Measurements from ENCODE around the gene TBC1D9B. TPM values are rescaled to one million over a fixed set of nuclear protein-coding genes. Genes with fewer than 3 reads are reported as not detected.

The TBC1D9B gene
- total and polyA plus RNA-seq, 5 donors: 36.2 to 51.5 (median 43.1) TPM

- Histone ChIP-seq H3K27me3 (ENCODE audit: control insufficient read depth, insufficient read depth) (no peaks in the 10 kb centered on the region), H3K4me1 (ENCODE audit: control insufficient read depth, insufficient read depth, low read length) (no peaks in the 10 kb centered on the region), H3K27ac (ENCODE audit: low read length) (no peak overlapping the region), H3K4me3 (ENCODE audit: low read length) (no peak overlapping the region), H3K9me3 (ENCODE audit: control insufficient read depth, low read length) (no peaks in the 10 kb centered on the region)
- 92% methylated on average over 26 of the region's 26 CpGs for WGBS
- peak in 1 of 3 donors; percentile 30 for DNase-seq
- ATAC-seq: no peak
- intact Hi-C loops (cut with DNase I): no loop called here
Measured at GRCh38 chr5:179893958-179894895, 13.5 kb downstream of the TBC1D9B start.

GRCh38 chr5:179893076-179893957 lies 14.4 kb downstream of the TBC1D9B start:
- DNase-seq: peak in 1 of 3 donors; percentile 20
- H3K27me3 ChIP-seq (ENCODE audit: control insufficient read depth, insufficient read depth): no peaks in the 10 kb centered on the region
- no peaks in the 10 kb centered on the region for H3K4me1 ChIP-seq (ENCODE audit: control insufficient read depth, insufficient read depth, low read length)
- WGBS: 93% methylated on average over 31 of the region's 31 CpGs
- no peak overlapping the region for H3K4me3 ChIP-seq (ENCODE audit: low read length)
- intact Hi-C loops (cut with DNase I): no loop called here
- H3K27ac ChIP-seq (ENCODE audit: low read length): no peak overlapping the region
- no peak for ATAC-seq
- H3K9me3 ChIP-seq (ENCODE audit: control insufficient read depth, low read length): no peaks in the 10 kb centered on the region

- WGBS: 83% methylated on average over 5 of the region's 5 CpGs
- intact Hi-C loops (cut with DNase I): no loop called here
- no peaks in the 10 kb centered on the region for H3K27me3 ChIP-seq (ENCODE audit: control insufficient read depth, insufficient read depth)
- H3K4me1 ChIP-seq (ENCODE audit: control insufficient read depth, insufficient read depth, low read length): no peaks in the 10 kb centered on the region
- DNase-seq: peak in 1 of 3 donors; percentile 12
- H3K9me3 ChIP-seq (ENCODE audit: control insufficient read depth, low read length): no peaks in the 10 kb centered on the region
- H3K4me3 ChIP-seq (ENCODE audit: low read length): no peak overlapping the region
- no peak for ATAC-seq
- no peak overlapping the region for H3K27ac ChIP-seq (ENCODE audit: low read length)
Measured at GRCh38 chr5:179892255-179892654, 15.4 kb downstream of the TBC1D9B start.

- intact Hi-C loops (cut with DNase I): no loop called here
- Histone ChIP-seq H3K27me3 (ENCODE audit: control insufficient read depth, insufficient read depth) (no peaks in the 10 kb centered on the region), H3K9me3 (ENCODE audit: control insufficient read depth, low read length) (no peaks in the 10 kb centered on the region), H3K4me1 (ENCODE audit: control insufficient read depth, insufficient read depth, low read length) (no peaks in the 10 kb centered on the region), H3K27ac (ENCODE audit: low read length) (no peak overlapping the region), H3K4me3 (ENCODE audit: low read length) (no peak overlapping the region)
- 94% methylated on average over 25 of the region's 25 CpGs for WGBS
- DNase-seq (peak in 1 of 3 donors; percentile 35), ATAC-seq (no peak)
Measured at GRCh38 chr5:179890751-179891682, 16.7 kb downstream of the TBC1D9B start.

GRCh38 chr5:179889885-179890284 lies 17.8 kb downstream of the TBC1D9B start:
- Histone ChIP-seq H3K27ac (ENCODE audit: low read length) (no peak overlapping the region), H3K4me1 (ENCODE audit: control insufficient read depth, insufficient read depth, low read length) (no peaks in the 10 kb centered on the region), H3K27me3 (ENCODE audit: control insufficient read depth, insufficient read depth) (no peaks in the 10 kb centered on the region), H3K9me3 (ENCODE audit: control insufficient read depth, low read length) (no peaks in the 10 kb centered on the region), H3K4me3 (ENCODE audit: low read length) (no peak overlapping the region)
- WGBS: 92% methylated on average over 13 of the region's 13 CpGs
- no peak for ATAC-seq
- DNase-seq: peak in 1 of 3 donors; percentile 7
- intact Hi-C loops (cut with DNase I): no loop called here

- Histone ChIP-seq H3K27ac (ENCODE audit: low read length) (no peak overlapping the region), H3K27me3 (ENCODE audit: control insufficient read depth, insufficient read depth) (no peaks in the 10 kb centered on the region), H3K4me3 (ENCODE audit: low read length) (no peak overlapping the region), H3K4me1 (ENCODE audit: control insufficient read depth, insufficient read depth, low read length) (no peaks in the 10 kb centered on the region), H3K9me3 (ENCODE audit: control insufficient read depth, low read length) (no peaks in the 10 kb centered on the region)
- intact Hi-C loops (cut with DNase I): no loop called here
- 96% methylated on average over 6 of the region's 6 CpGs for WGBS
- DNase-seq (peak in 1 of 3 donors; percentile 27), ATAC-seq (no peak)
Measured at GRCh38 chr5:179887802-179888201, 19.9 kb downstream of the TBC1D9B start.

GRCh38 chr5:179887095-179887494 lies 20.6 kb downstream of the TBC1D9B start:
- 90% methylated on average over 11 of the region's 11 CpGs for WGBS
- intact Hi-C loops (cut with DNase I): no loop called here
- H3K27ac ChIP-seq (ENCODE audit: low read length): no peak overlapping the region
- no peak for ATAC-seq
- H3K27me3 ChIP-seq (ENCODE audit: control insufficient read depth, insufficient read depth): no peaks in the 10 kb centered on the region
- no peaks in the 10 kb centered on the region for H3K4me1 ChIP-seq (ENCODE audit: control insufficient read depth, insufficient read depth, low read length)
- peak in 1 of 3 donors; percentile 14 for DNase-seq
- no peaks in the 10 kb centered on the region for H3K9me3 ChIP-seq (ENCODE audit: control insufficient read depth, low read length)
- H3K4me3 ChIP-seq (ENCODE audit: low read length): no peak overlapping the region

GRCh38 chr5:179886190-179886911 lies 21.3 kb downstream of the TBC1D9B start:
- intact Hi-C loops (cut with DNase I): no loop called here
- WGBS: 87% methylated on average over 14 of the region's 14 CpGs
- no peak for ATAC-seq

GRCh38 chr5:179885491-179886090 lies 22.1 kb downstream of the TBC1D9B start:
- Histone ChIP-seq H3K27me3 (ENCODE audit: control insufficient read depth, insufficient read depth) (no peaks in the 10 kb centered on the region), H3K4me1 (ENCODE audit: control insufficient read depth, insufficient read depth, low read length) (no peaks in the 10 kb centered on the region), H3K27ac (ENCODE audit: low read length) (no peak overlapping the region), H3K4me3 (ENCODE audit: low read length) (no peak overlapping the region), H3K9me3 (ENCODE audit: control insufficient read depth, low read length) (no peaks in the 10 kb centered on the region)
- ATAC-seq (no peak), DNase-seq (peak in 1 of 3 donors; percentile 23)
- WGBS: 96% methylated on average over 13 of the region's 13 CpGs
- intact Hi-C loops (cut with DNase I): no loop called here

More at GRCh38 chr5:179886190-179886911, 21.3 kb downstream of the TBC1D9B start:
- DNase-seq: peak in 1 of 3 donors; percentile 28
- Histone ChIP-seq H3K27ac (ENCODE audit: low read length) (no peak overlapping the region), H3K4me3 (ENCODE audit: low read length) (no peak overlapping the region), H3K4me1 (ENCODE audit: control insufficient read depth, insufficient read depth, low read length) (no peaks in the 10 kb centered on the region), H3K27me3 (ENCODE audit: control insufficient read depth, insufficient read depth) (no peaks in the 10 kb centered on the region), H3K9me3 (ENCODE audit: control insufficient read depth, low read length) (no peaks in the 10 kb centered on the region)
